Stimulated activated memory B cell treated with anti-CD40 and anti-IgM and Interleukin-4, amounts not matched to agents 10 μg/mL and 1 μg/mL and 100 μg/mL, for 72 hours (primary cell): ENCODE results near the gene HDGF.

Experiments
- ATAC-seq: fragments of 150-1000 bp; cut with Tn5 transposase; 2 replicates; pipeline ENCODE4 v1.10.0; 2021
- H3K27ac Mint-ChIP-seq: one replicate; pipeline ENCODE4 v1.8.0; 2022; ENCODE audit warnings: mild to moderate bottlenecking, mixed read lengths
- H3K27me3 Mint-ChIP-seq: one replicate; pipeline ENCODE4 v1.8.0; 2022; ENCODE audit warnings: mixed read lengths
- H3K36me3 Mint-ChIP-seq: one replicate; pipeline ENCODE4 v1.8.0; 2022; ENCODE audit warnings: mixed read lengths
- H3K4me1 Mint-ChIP-seq: one replicate; pipeline ENCODE4 v1.8.0; 2022; ENCODE audit warnings: mixed read lengths
- H3K4me3 Mint-ChIP-seq: one replicate; pipeline ENCODE4 v1.8.0; 2022; ENCODE audit warnings: mild to moderate bottlenecking, moderate library complexity, mixed read lengths
- H3K9me3 Mint-ChIP-seq: one replicate; pipeline ENCODE4 v1.8.0; 2022; ENCODE audit warnings: mixed read lengths

The HDGF gene

GRCh38 chr1:156754219-156754618 is 2.7 kb upstream of the HDGF start:
- Mint-ChIP-seq H3K27me3 (no peaks in the 10 kb centered on the region), H3K9me3 (no peaks in the 10 kb centered on the region), H3K4me1 (peaks cover 39% of the 10 kb centered on the region), H3K36me3 (peaks cover 5% of the 10 kb centered on the region), H3K27ac (no peak overlapping the region), H3K4me3 (no peak overlapping the region)
- no peak for ATAC-seq

- Mint-ChIP-seq H3K9me3 (no peaks in the 10 kb centered on the region), H3K36me3 (peaks cover 5% of the 10 kb centered on the region), H3K27me3 (no peaks in the 10 kb centered on the region), H3K27ac (peak overlapping the region; percentile 93), H3K4me3 (peak overlapping the region; percentile 85), H3K4me1 (peaks cover 51% of the 10 kb centered on the region)
- ATAC-seq: no peak
These were observed 1.5 kb upstream of the HDGF start for GRCh38 chr1:156752843-156753482.

GRCh38 chr1:156751757-156752481 is 444 bp upstream of the HDGF start:
- Mint-ChIP-seq H3K4me1 (peaks cover 60% of the 10 kb centered on the region), H3K27me3 (no peaks in the 10 kb centered on the region)

GRCh38 chr1:156750711-156751450 is 594 bp downstream of the HDGF start:
- Mint-ChIP-seq H3K4me3 (peak overlapping the region; percentile 85), H3K4me1 (peaks cover 71% of the 10 kb centered on the region), H3K36me3 (peaks cover 9% of the 10 kb centered on the region), H3K9me3 (no peaks in the 10 kb centered on the region), H3K27me3 (no peaks in the 10 kb centered on the region), H3K27ac (peak overlapping the region; percentile 93)
- peak; percentile 58 for ATAC-seq

More at GRCh38 chr1:156751757-156752481, 444 bp upstream of the HDGF start:
- H3K9me3 Mint-ChIP-seq: no peaks in the 10 kb centered on the region
- H3K36me3 Mint-ChIP-seq: peaks cover 5% of the 10 kb centered on the region
- peak; percentile 91 for ATAC-seq
- H3K4me3 Mint-ChIP-seq: peak overlapping the region; percentile 85
- H3K27ac Mint-ChIP-seq: peak overlapping the region; percentile 93

- H3K4me1 Mint-ChIP-seq: peaks cover 72% of the 10 kb centered on the region
- H3K27me3 Mint-ChIP-seq: no peaks in the 10 kb centered on the region
- H3K27ac Mint-ChIP-seq: peak overlapping the region; percentile 93
- peak overlapping the region; percentile 85 for H3K4me3 Mint-ChIP-seq
- no peaks in the 10 kb centered on the region for H3K9me3 Mint-ChIP-seq
- ATAC-seq: no peak
- peaks cover 15% of the 10 kb centered on the region for H3K36me3 Mint-ChIP-seq
These were observed 1.2 kb downstream of the HDGF start for GRCh38 chr1:156750191-156750672.

- H3K4me3 Mint-ChIP-seq: peak overlapping the region; percentile 85
- no peaks in the 10 kb centered on the region for H3K9me3 Mint-ChIP-seq
- H3K27me3 Mint-ChIP-seq: no peaks in the 10 kb centered on the region
- H3K4me1 Mint-ChIP-seq: peaks cover 70% of the 10 kb centered on the region
- peaks cover 16% of the 10 kb centered on the region for H3K36me3 Mint-ChIP-seq
- ATAC-seq: no peak
- peak overlapping the region; percentile 93 for H3K27ac Mint-ChIP-seq
These were observed 1.9 kb downstream of the HDGF start for GRCh38 chr1:156749419-156750118.

GRCh38 chr1:156748670-156749418 is 2.6 kb downstream of the HDGF start:
- Mint-ChIP-seq H3K27ac (peak overlapping the region; percentile 93), H3K4me3 (peak overlapping the region; percentile 85), H3K36me3 (peaks cover 23% of the 10 kb centered on the region), H3K4me1 (peaks cover 73% of the 10 kb centered on the region), H3K27me3 (no peaks in the 10 kb centered on the region), H3K9me3 (no peaks in the 10 kb centered on the region)
- no peak for ATAC-seq

- no peak for ATAC-seq
- Mint-ChIP-seq H3K27ac (peak overlapping the region; percentile 93), H3K4me1 (peaks cover 73% of the 10 kb centered on the region), H3K36me3 (peaks cover 31% of the 10 kb centered on the region), H3K9me3 (no peaks in the 10 kb centered on the region), H3K27me3 (no peaks in the 10 kb centered on the region), H3K4me3 (peak overlapping the region; percentile 85)
These were observed 3.5 kb downstream of the HDGF start for GRCh38 chr1:156747742-156748669.

- peak; percentile 39 for ATAC-seq
These were observed 4.5 kb downstream of the HDGF start for GRCh38 chr1:156746728-156747631.

GRCh38 chr1:156746406-156746727 is 5.1 kb downstream of the HDGF start:
- Mint-ChIP-seq H3K36me3 (peaks cover 48% of the 10 kb centered on the region), H3K4me1 (peaks cover 75% of the 10 kb centered on the region)
- ATAC-seq: no peak

More at GRCh38 chr1:156746728-156747631, 4.5 kb downstream of the HDGF start:
- Mint-ChIP-seq H3K4me3 (peak overlapping the region; percentile 85), H3K36me3 (peaks cover 42% of the 10 kb centered on the region), H3K4me1 (peaks cover 69% of the 10 kb centered on the region), H3K27ac (peak overlapping the region; percentile 93), H3K9me3 (no peaks in the 10 kb centered on the region), H3K27me3 (no peaks in the 10 kb centered on the region)

GRCh38 chr1:156745881-156746280 is 5.6 kb downstream of the HDGF start:
- Mint-ChIP-seq H3K9me3 (no peaks in the 10 kb centered on the region), H3K4me1 (peaks cover 79% of the 10 kb centered on the region), H3K27me3 (no peaks in the 10 kb centered on the region)

More at GRCh38 chr1:156746406-156746727, 5.1 kb downstream of the HDGF start:
- Mint-ChIP-seq H3K27me3 (no peaks in the 10 kb centered on the region), H3K4me3 (peak overlapping the region; percentile 83), H3K27ac (peak overlapping the region; percentile 93), H3K9me3 (no peaks in the 10 kb centered on the region)

GRCh38 chr1:156744786-156745419 is 6.6 kb downstream of the HDGF start:
- H3K4me1 Mint-ChIP-seq: peaks cover 78% of the 10 kb centered on the region
- peaks cover 56% of the 10 kb centered on the region for H3K36me3 Mint-ChIP-seq
- no peak overlapping the region for H3K4me3 Mint-ChIP-seq
- ATAC-seq: no peak
- no peaks in the 10 kb centered on the region for H3K9me3 Mint-ChIP-seq
- no peaks in the 10 kb centered on the region for H3K27me3 Mint-ChIP-seq
- H3K27ac Mint-ChIP-seq: no peak overlapping the region

More at GRCh38 chr1:156745881-156746280, 5.6 kb downstream of the HDGF start:
- Mint-ChIP-seq H3K4me3 (no peak overlapping the region), H3K36me3 (peaks cover 53% of the 10 kb centered on the region), H3K27ac (peak overlapping the region; percentile 93)
- no peak for ATAC-seq
